ENCODE data around the gene MRE11.

Gene MRE11

DNA sequence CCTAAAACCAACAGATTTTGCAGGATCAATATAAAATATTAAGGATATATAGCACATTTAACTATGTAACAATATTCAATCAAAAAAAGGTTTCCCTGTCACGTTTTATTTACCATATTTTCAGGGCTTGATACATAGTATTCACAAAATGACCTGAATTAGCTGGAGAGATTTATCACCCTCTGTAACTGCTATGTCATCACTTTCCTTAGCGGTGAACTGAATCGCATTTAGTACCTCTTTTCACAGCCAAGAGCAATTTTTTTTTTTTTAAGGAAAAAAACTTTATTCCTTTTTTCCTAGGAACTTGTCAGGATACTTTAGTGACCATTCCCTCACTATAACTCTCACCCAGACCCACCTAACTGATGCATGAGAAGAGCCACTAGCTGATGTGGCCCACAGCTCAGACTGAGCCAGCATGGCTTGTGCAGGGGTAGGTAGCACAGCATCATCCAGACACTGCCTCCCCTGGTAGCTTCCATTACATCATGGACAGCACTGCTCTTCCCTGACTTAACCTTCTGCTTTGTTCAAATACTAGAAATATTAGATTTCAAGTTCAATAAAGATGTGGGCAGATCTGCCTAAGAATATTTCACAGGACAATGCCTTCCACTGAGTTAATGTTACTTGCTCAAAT is 75.4 kb downstream of the MRE11 start:
- Histone ChIP-seq H3K9me3 (ENCODE audit: control insufficient read depth, insufficient read depth, low read depth, low read length) (no peaks in the 10 kb centered on the region), H3K4me3 (ENCODE audit: low read depth, low read length) (no peak overlapping the region), H3K27ac (ENCODE audit: extremely low read depth, low read depth, low read length) (no peak overlapping the region), H3K4me1 (ENCODE audit: control insufficient read depth, insufficient read depth, low read length) (no peaks in the 10 kb centered on the region), H3K36me3 (ENCODE audit: control insufficient read depth in 2 of 2, insufficient read depth in 1 of 2, low read length in 2 of 2) (peaks cover 3 to 32% of the 10 kb centered on the region in 2 experiments; a peak in 1 of 3 replicates)
- ChIA-PET POLR2A (no interaction called here), CTCF (interaction anchor here (0.6 to 2.6 kb wide), 4 partner anchors 10 to 523 kb away, joined by 4 to 15 read pairs (median 4); no protein-coding TSS in a partner anchor)
- no peak for TF ChIP-seq HOXA7 (CRISPR knock-in tag; IDR thresholded peaks at IDR 0.05; ENCODE audit: borderline replicate concordance)
- TF ChIP-seq ZNF76 (tag by site-specific recombination; IDR thresholded peaks at IDR 0.05; ENCODE audit: borderline replicate concordance, low read depth), result no peak

DNA sequence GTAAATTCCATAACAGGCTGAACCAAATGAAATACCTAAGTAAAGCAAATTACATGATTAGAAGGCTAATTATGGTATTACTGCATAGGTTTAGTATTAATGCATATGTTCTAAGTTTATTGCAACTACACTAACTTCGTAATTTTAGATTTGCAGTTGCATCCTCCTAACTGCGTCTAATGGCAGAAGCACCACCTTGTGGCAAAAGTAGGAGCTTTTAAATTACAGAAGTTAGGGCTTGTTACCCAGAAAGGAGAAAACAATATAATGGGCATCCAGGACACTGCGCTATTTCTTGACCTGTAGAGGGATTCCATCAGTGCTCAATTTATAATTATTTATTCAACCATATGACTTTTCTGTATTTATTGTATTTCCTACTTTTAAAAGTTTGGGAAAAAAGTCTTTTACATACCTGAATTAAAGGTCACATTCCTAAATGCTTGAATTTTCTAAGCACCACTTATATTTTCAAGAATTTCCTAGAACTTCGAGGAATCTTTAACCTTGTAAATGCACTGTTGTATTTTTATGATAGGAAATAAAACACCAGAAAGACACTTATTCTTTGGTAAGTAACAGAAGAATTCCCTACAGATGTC is 76.2 kb downstream of the MRE11 start:
- Histone ChIP-seq H3K36me3 (ENCODE audit: control insufficient read depth in 2 of 2, insufficient read depth in 1 of 2, low read length in 2 of 2) (peaks cover 3 to 30% of the 10 kb centered on the region in 2 experiments; a peak in 1 of 3 replicates), H3K4me1 (ENCODE audit: control insufficient read depth, insufficient read depth, low read length) (no peaks in the 10 kb centered on the region), H3K4me3 (ENCODE audit: low read depth, low read length) (no peak overlapping the region), H3K9me3 (ENCODE audit: control insufficient read depth, insufficient read depth, low read depth, low read length) (no peaks in the 10 kb centered on the region), H3K27ac (ENCODE audit: extremely low read depth, low read depth, low read length) (no peak overlapping the region)
- CTCF ChIA-PET, result interaction anchor here (0.6 to 2.6 kb wide), 9 partner anchors 9 to 522 kb away, joined by 3 to 15 read pairs (median 3); no protein-coding TSS in a partner anchor
- TF ChIP-seq ZNF37A (tag by site-specific recombination; IDR thresholded peaks at IDR 0.05), result no peak
- no peak for TF ChIP-seq ZNF239 (tag by site-specific recombination; IDR thresholded peaks at IDR 0.05)
- no peak for TF ChIP-seq YY2 (tag by site-specific recombination; IDR thresholded peaks at IDR 0.05)
- TF ChIP-seq ZNF830 (tag by site-specific recombination; IDR thresholded peaks at IDR 0.05; ENCODE audit: low read depth), result no peak
- TF ChIP-seq KLF16 (tag by site-specific recombination; IDR thresholded peaks at IDR 0.05), result no peak
- no peak for TF ChIP-seq ZNF48 (tag by site-specific recombination; IDR thresholded peaks at IDR 0.05)
- no peak for TF ChIP-seq ZNF416 (tag by site-specific recombination; IDR thresholded peaks at IDR 0.05)
- TF ChIP-seq, protein P1, sequence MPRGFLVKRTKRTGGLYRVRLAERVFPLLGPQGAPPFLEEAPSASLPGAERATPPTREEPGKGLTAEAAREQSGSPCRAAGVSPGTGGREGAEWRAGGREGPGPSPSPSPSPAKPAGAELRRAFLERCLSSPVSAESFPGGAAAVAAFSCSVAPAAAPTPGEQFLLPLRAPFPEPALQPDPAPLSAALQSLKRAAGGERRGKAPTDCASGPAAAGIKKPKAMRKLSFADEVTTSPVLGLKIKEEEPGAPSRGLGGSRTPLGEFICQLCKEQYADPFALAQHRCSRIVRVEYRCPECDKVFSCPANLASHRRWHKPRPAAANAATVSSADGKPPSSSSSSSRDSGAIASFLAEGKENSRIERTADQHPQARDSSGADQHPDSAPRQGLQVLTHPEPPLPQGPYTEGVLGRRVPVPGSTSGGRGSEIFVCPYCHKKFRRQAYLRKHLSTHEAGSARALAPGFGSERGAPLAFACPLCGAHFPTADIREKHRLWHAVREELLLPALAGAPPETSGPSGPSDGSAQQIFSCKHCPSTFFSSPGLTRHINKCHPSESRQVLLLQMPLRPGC (tag by site-specific recombination; IDR thresholded peaks at IDR 0.05), result no peak
- no peak for TF ChIP-seq ZSCAN16 (tag by site-specific recombination; IDR thresholded peaks at IDR 0.05)
- TF ChIP-seq ZXDB (tag by site-specific recombination; IDR thresholded peaks at IDR 0.05), result no peak
- no peak for TF ChIP-seq REPIN1 (tag by site-specific recombination; IDR thresholded peaks at IDR 0.05; ENCODE audit: low read depth)
- TF ChIP-seq ZBTB17 (tag by site-specific recombination; IDR thresholded peaks at IDR 0.05), result no peak
- no peak for TF ChIP-seq ZNF157 (tag by site-specific recombination; IDR thresholded peaks at IDR 0.05)
- TF ChIP-seq MZF1 (tag by site-specific recombination; IDR thresholded peaks at IDR 0.05; ENCODE audit: borderline replicate concordance), result no peak
- TF ChIP-seq, protein P2, sequence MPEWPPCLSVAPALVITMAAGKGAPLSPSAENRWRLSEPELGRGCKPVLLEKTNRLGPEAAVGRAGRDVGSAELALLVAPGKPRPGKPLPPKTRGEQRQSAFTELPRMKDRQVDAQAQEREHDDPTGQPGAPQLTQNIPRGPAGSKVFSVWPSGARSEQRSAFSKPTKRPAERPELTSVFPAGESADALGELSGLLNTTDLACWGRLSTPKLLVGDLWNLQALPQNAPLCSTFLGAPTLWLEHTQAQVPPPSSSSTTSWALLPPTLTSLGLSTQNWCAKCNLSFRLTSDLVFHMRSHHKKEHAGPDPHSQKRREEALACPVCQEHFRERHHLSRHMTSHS (tag by site-specific recombination; IDR thresholded peaks at IDR 0.05), result no peak
- POLR2A ChIA-PET, result no interaction called here

DNA sequence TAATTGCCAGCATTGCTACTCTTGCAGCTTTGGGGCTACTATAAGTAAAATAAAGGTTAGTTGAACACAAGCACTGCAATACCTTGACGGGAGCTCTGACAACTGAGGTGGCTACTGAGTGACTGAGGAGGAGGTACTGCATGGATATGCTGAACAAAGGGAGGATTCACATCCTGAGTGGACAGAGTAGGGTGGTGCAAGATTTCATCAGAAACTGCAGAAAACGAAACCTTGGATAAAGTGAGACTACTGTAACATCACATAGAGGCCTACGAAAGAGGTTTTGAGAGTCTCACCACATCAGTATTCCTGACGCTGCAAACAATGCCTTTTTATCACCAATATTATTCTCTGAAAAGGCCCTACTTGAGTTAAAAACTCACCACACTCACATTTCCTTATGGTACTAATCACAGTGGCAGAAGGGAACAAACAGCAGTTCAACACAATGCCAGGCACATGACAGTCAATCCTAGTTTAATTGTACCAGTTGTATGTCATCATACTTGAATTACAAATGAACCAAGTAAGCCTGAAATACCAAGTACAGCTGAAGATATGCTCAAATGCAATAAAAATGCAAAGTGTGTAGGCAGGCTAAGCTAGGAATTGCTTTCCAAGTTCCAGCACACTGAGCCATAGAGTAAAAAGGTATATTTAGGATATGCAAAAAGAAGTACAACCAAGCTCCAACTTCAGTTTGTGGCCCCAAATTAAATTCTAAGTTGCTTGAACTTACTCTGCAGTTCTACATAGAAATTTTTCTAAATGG is 88.4 kb downstream of the MRE11 start:
- Histone ChIP-seq H3K4me3 (ENCODE audit: low read depth, low read length) (no peak overlapping the region), H3K4me1 (ENCODE audit: control insufficient read depth, insufficient read depth, low read length) (no peaks in the 10 kb centered on the region), H3K36me3 (ENCODE audit: control insufficient read depth in 2 of 2, insufficient read depth in 1 of 2, low read length in 2 of 2) (no peaks in the 10 kb centered on the region), H3K9me3 (ENCODE audit: control insufficient read depth, insufficient read depth, low read depth, low read length) (no peaks in the 10 kb centered on the region), H3K27ac (ENCODE audit: extremely low read depth, low read depth, low read length) (no peak overlapping the region)
- ChIA-PET POLR2A (no interaction called here), CTCF (interaction anchor here (0.6 kb wide), 1 partner anchor 337 kb away, joined by 3 read pairs; no protein-coding TSS in a partner anchor)
- TF ChIP-seq, protein P3, sequence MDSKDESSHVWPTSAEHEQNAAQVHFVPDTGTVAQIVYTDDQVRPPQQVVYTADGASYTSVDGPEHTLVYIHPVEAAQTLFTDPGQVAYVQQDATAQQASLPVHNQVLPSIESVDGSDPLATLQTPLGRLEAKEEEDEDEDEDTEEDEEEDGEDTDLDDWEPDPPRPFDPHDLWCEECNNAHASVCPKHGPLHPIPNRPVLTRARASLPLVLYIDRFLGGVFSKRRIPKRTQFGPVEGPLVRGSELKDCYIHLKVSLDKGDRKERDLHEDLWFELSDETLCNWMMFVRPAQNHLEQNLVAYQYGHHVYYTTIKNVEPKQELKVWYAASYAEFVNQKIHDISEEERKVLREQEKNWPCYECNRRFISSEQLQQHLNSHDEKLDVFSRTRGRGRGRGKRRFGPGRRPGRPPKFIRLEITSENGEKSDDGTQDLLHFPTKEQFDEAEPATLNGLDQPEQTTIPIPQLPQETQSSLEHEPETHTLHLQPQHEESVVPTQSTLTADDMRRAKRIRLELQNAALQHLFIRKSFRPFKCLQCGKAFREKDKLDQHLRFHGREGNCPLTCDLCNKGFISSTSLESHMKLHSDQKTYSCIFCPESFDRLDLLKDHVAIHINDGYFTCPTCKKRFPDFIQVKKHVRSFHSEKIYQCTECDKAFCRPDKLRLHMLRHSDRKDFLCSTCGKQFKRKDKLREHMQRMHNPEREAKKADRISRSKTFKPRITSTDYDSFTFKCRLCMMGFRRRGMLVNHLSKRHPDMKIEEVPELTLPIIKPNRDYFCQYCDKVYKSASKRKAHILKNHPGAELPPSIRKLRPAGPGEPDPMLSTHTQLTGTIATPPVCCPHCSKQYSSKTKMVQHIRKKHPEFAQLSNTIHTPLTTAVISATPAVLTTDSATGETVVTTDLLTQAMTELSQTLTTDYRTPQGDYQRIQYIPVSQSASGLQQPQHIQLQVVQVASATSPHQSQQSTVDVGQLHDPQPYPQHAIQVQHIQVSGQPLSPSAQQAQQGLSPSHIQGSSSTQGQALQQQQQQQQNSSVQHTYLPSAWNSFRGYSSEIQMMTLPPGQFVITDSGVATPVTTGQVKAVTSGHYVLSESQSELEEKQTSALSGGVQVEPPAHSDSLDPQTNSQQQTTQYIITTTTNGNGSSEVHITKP (tag by site-specific recombination; IDR thresholded peaks at IDR 0.05), result no peak
- TF ChIP-seq ZNF48 (tag by site-specific recombination; IDR thresholded peaks at IDR 0.05) (no peak), ZNF658 (tag by site-specific recombination; IDR thresholded peaks at IDR 0.05) (no peak)
- TF ChIP-seq, protein P4, sequence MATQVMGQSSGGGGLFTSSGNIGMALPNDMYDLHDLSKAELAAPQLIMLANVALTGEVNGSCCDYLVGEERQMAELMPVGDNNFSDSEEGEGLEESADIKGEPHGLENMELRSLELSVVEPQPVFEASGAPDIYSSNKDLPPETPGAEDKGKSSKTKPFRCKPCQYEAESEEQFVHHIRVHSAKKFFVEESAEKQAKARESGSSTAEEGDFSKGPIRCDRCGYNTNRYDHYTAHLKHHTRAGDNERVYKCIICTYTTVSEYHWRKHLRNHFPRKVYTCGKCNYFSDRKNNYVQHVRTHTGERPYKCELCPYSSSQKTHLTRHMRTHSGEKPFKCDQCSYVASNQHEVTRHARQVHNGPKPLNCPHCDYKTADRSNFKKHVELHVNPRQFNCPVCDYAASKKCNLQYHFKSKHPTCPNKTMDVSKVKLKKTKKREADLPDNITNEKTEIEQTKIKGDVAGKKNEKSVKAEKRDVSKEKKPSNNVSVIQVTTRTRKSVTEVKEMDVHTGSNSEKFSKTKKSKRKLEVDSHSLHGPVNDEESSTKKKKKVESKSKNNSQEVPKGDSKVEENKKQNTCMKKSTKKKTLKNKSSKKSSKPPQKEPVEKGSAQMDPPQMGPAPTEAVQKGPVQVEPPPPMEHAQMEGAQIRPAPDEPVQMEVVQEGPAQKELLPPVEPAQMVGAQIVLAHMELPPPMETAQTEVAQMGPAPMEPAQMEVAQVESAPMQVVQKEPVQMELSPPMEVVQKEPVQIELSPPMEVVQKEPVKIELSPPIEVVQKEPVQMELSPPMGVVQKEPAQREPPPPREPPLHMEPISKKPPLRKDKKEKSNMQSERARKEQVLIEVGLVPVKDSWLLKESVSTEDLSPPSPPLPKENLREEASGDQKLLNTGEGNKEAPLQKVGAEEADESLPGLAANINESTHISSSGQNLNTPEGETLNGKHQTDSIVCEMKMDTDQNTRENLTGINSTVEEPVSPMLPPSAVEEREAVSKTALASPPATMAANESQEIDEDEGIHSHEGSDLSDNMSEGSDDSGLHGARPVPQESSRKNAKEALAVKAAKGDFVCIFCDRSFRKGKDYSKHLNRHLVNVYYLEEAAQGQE (tag by site-specific recombination; IDR thresholded peaks at IDR 0.05), result no peak
